GM15510 (cell line): ENCODE data around the gene AP4M1.
A peak's percentile ranks its signal among the peaks of the same experiment; 100 is the strongest.

Experiments used
- POLR2A ChIP-seq: IDR thresholded peaks from 3 replicates; pipeline ENCODE4 v1.6.1; 2011; ENCODE audit warnings: borderline replicate concordance; ENCODE audit not compliant: insufficient read length; ENCODE audit errors: extremely low read depth

AP4M1 gene

GRCh38 chr7:100077205-100077604 lies 24.2 kb upstream of the AP4M1 start:
- TF ChIP-seq POLR2A = no peak

- no peak for TF ChIP-seq POLR2A
These were observed 22.4 kb upstream of the AP4M1 start for GRCh38 chr7:100079024-100079560.

- TF ChIP-seq POLR2A = no peak
These were observed 20.4 kb upstream of the AP4M1 start for GRCh38 chr7:100080907-100081534.

GRCh38 chr7:100081535-100082102 lies 19.8 kb upstream of the AP4M1 start, which contains the start of gene ZNF3:
TSS of gene ZNF3 (minus strand) at chr7:100081723. CDS start at chr7:100077357, 4,366 bp downstream.
- peak; percentile 62 for TF ChIP-seq POLR2A

- TF ChIP-seq POLR2A = no peak
These were observed 18.5 kb upstream of the AP4M1 start for GRCh38 chr7:100082978-100083377.

- TF ChIP-seq POLR2A = no peak
These were observed 15.9 kb upstream of the AP4M1 start for GRCh38 chr7:100085515-100085914.

- TF ChIP-seq POLR2A = no peak
These were observed 14.2 kb upstream of the AP4M1 start for GRCh38 chr7:100087055-100087750.

GRCh38 chr7:100088095-100088620 lies 13.3 kb upstream of the AP4M1 start:
- TF ChIP-seq POLR2A = no peak

GRCh38 chr7:100088621-100089457 lies 12.6 kb upstream of the AP4M1 start, which contains the start of gene COPS6:
TSS of gene COPS6 (plus strand) at chr7:100088969. CDS start at chr7:100088991, 22 bp downstream.
- peak; percentile 98 for TF ChIP-seq POLR2A

- TF ChIP-seq POLR2A = no peak
These were observed 11.8 kb upstream of the AP4M1 start for GRCh38 chr7:100089458-100090196.

- peak; percentile 6 for TF ChIP-seq POLR2A
These were observed 10.7 kb upstream of the AP4M1 start for GRCh38 chr7:100090527-100091410.

GRCh38 chr7:100091411-100092181 lies 9.8 kb upstream of the AP4M1 start:
- TF ChIP-seq POLR2A = peak; percentile 5
